ENCODE results near the gene NPR1.

GRCh38 chr1:153659175-153659534 is 19.3 kb upstream of the NPR1 start:
- TF ChIP-seq, protein P1, sequence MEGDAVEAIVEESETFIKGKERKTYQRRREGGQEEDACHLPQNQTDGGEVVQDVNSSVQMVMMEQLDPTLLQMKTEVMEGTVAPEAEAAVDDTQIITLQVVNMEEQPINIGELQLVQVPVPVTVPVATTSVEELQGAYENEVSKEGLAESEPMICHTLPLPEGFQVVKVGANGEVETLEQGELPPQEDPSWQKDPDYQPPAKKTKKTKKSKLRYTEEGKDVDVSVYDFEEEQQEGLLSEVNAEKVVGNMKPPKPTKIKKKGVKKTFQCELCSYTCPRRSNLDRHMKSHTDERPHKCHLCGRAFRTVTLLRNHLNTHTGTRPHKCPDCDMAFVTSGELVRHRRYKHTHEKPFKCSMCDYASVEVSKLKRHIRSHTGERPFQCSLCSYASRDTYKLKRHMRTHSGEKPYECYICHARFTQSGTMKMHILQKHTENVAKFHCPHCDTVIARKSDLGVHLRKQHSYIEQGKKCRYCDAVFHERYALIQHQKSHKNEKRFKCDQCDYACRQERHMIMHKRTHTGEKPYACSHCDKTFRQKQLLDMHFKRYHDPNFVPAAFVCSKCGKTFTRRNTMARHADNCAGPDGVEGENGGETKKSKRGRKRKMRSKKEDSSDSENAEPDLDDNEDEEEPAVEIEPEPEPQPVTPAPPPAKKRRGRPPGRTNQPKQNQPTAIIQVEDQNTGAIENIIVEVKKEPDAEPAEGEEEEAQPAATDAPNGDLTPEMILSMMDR (IDR thresholded peaks at IDR 0.05), result no peak
- TF ChIP-seq POLR2AphosphoS5 (IDR thresholded peaks at IDR 0.05) (no peak), EP300 (IDR thresholded peaks at IDR 0.05) (no peak)
